Hepatocyte (in vitro differentiated cells): ENCODE data around the gene TAS2R30. TPM values are rescaled to one million over a fixed set of nuclear protein-coding genes. Genes with fewer than 3 reads are reported as not detected.

Source experiments
- DNase-seq: peaks from one replicate; pipeline ENCODE4 v3.0.0-alpha.2; 2016; ENCODE audit warnings: low spot score
- H2AFZ ChIP-seq: fragments of 200-600 bp; sonication (generic); 2 replicates; pipeline ENCODE4 v1.6.0; 2016; ENCODE audit warnings: antibody characterized with exemption, mild to moderate bottlenecking
- H3K27ac ChIP-seq: fragments of 200-600 bp; sonication (generic); 2 replicates; pipeline ENCODE4 v1.5.1; 2016; ENCODE audit warnings: mild to moderate bottlenecking
- H3K27me3 ChIP-seq: fragments of 200-600 bp; sonication (generic); 2 replicates; pipeline ENCODE4 v1.6.1; 2016
- H3K36me3 ChIP-seq: fragments of 200-600 bp; sonication (generic); replicated peaks from 2 replicates; pipeline ENCODE4 v1.5.1; 2016; ENCODE audit warnings: low read depth; ENCODE audit not compliant: insufficient read depth
- H3K4me1 ChIP-seq: fragments of 200-600 bp; sonication (generic); 2 replicates; pipeline ENCODE4 v1.5.1; 2016; ENCODE audit warnings: mild to moderate bottlenecking, moderate library complexity; ENCODE audit not compliant: insufficient read depth
- H3K4me2 ChIP-seq: fragments of 200-600 bp; sonication (generic); 2 replicates; pipeline ENCODE4 v1.6.0; 2016
- H3K4me3 ChIP-seq: fragments of 200-600 bp; sonication (generic); 2 replicates; pipeline ENCODE4 v1.5.1; 2016; ENCODE audit warnings: mild to moderate bottlenecking
- H3K79me2 ChIP-seq: fragments of 200-600 bp; sonication (generic); 2 replicates; pipeline ENCODE4 v1.6.0; 2017; ENCODE audit warnings: mild to moderate bottlenecking
- H3K9me2 ChIP-seq: fragments of 200-600 bp; sonication (generic); replicated peaks from 2 replicates; pipeline ENCODE4 v1.6.0; 2017; ENCODE audit warnings: mild to moderate bottlenecking; ENCODE audit not compliant: insufficient read depth
- H3K9me3 ChIP-seq: fragments of 200-600 bp; sonication (generic); 2 replicates; pipeline ENCODE4 v1.5.1; 2016; ENCODE audit warnings: low read depth, mild to moderate bottlenecking
- H4K20me1 ChIP-seq: fragments of 200-600 bp; sonication (generic); 2 replicates; pipeline ENCODE4 v1.6.0; 2016; ENCODE audit warnings: mild to moderate bottlenecking; ENCODE audit not compliant: insufficient read depth, poor library complexity, severe bottlenecking
- CTCF ChIP-seq: fragments of 200-600 bp; sonication (generic); IDR thresholded peaks from 2 replicates; pipeline ENCODE4 v1.5.1; 2016; ENCODE audit warnings: antibody characterized with exemption, mild to moderate bottlenecking; ENCODE audit not compliant: poor library complexity
- EZH2 ChIP-seq: fragments of 200-600 bp; sonication (generic); IDR thresholded peaks from 2 replicates; pipeline ENCODE4 v1.6.1; 2016; ENCODE audit warnings: antibody characterized with exemption, mild to moderate bottlenecking, borderline replicate concordance
- EZH2phosphoT487 ChIP-seq: fragments of 200-600 bp; sonication (generic); IDR thresholded peaks from one replicate; pipeline ENCODE4 v1.6.1; 2018; ENCODE audit warnings: antibody characterized with exemption, mild to moderate bottlenecking, low read depth, moderate library complexity; ENCODE audit not compliant: unreplicated experiment, severe bottlenecking
- WGBS: methylation state at CpG from one replicate; pipeline ENCODE4 v1.1.6; 2016; ENCODE audit warnings: low lambda C conversion rate; ENCODE audit errors: missing lambda C conversion rate; 5-methylcytosine and 5-hydroxymethylcytosine counted together
- polyA plus RNA-seq: library from polyadenylated mRNA; unstranded; fragments of >200 nt; fragmentation: Nextera tagmentation; extraction: Ambion mirVana; gene quantifications from 2 replicates; pipeline ENCODE4 v1.2.1, GENCODE V29; 2016
- total RNA-seq: library from RNA; depleted of rRNA; stranded (reverse); fragments of >200 nt; gene quantifications from 2 replicates; pipeline ENCODE4 v1.2.3, GENCODE V29; 2014

Gene TAS2R30
- total and polyA plus RNA-seq, 2 experiments from 2014 or later: 0.08 to 6.7 TPM

GRCh38 chr12:11164384-11164783, 29.9 kb upstream of the TAS2R30 start:
- DNase-seq: no peak
- Histone ChIP-seq H3K36me3 (no peaks in the 10 kb centered on the region), H3K27me3 (no peaks in the 10 kb centered on the region), H2AFZ (no peak overlapping the region), H3K4me3 (no peak overlapping the region), H3K4me1 (peaks cover 6% of the 10 kb centered on the region), H3K27ac (no peak overlapping the region), H3K9me2 (no peaks in the 10 kb centered on the region), H3K9me3 (no peaks in the 10 kb centered on the region), H3K4me2 (no peak overlapping the region), H3K79me2 (peaks cover 98% of the 10 kb centered on the region), H4K20me1 (peaks cover 42% of the 10 kb centered on the region)
- no peak for TF ChIP-seq EZH2
- TF ChIP-seq CTCF: no peak
- no peak for TF ChIP-seq EZH2phosphoT487

GRCh38 chr12:11162502-11162901, 28.1 kb upstream of the TAS2R30 start:
- no peak overlapping the region for H3K4me3 ChIP-seq
- peaks cover 32% of the 10 kb centered on the region for H4K20me1 ChIP-seq
- no peaks in the 10 kb centered on the region for H3K36me3 ChIP-seq
- no peak overlapping the region for H3K27ac ChIP-seq
- H3K9me2 ChIP-seq: no peaks in the 10 kb centered on the region
- no peak overlapping the region for H3K4me2 ChIP-seq
- no peak overlapping the region for H2AFZ ChIP-seq
- DNase-seq: no peak
- H3K79me2 ChIP-seq: peaks cover 100% of the 10 kb centered on the region
- 100% methylated on average over 1 of the region's 1 CpG for WGBS
- H3K9me3 ChIP-seq: no peaks in the 10 kb centered on the region
- no peaks in the 10 kb centered on the region for H3K27me3 ChIP-seq
- TF ChIP-seq EZH2 (no peak), CTCF (no peak), EZH2phosphoT487 (no peak)
- no peaks in the 10 kb centered on the region for H3K4me1 ChIP-seq

GRCh38 chr12:11158885-11159444, 24.5 kb upstream of the TAS2R30 start:
- 66% methylated on average over 5 of the region's 5 CpGs for WGBS
- Histone ChIP-seq H3K79me2 (peaks cover 95% of the 10 kb centered on the region), H2AFZ (no peak overlapping the region), H4K20me1 (peaks cover 12% of the 10 kb centered on the region), H3K9me2 (no peaks in the 10 kb centered on the region), H3K36me3 (no peaks in the 10 kb centered on the region), H3K4me2 (no peak overlapping the region), H3K4me3 (no peak overlapping the region), H3K27me3 (no peaks in the 10 kb centered on the region), H3K9me3 (no peaks in the 10 kb centered on the region), H3K4me1 (no peaks in the 10 kb centered on the region), H3K27ac (no peak overlapping the region)
- no peak for DNase-seq
- TF ChIP-seq EZH2: no peak
- TF ChIP-seq CTCF: no peak
- TF ChIP-seq EZH2phosphoT487: no peak
